Measurements from ENCODE around the gene COQ8B. TPM values are rescaled to one million over a fixed set of nuclear protein-coding genes. Genes with fewer than 3 reads are reported as not detected.
"Not testable (repeated sequence)": the region's sequence is repeated elsewhere in the genome, so short reads cannot be mapped to it uniquely, and the experiment has no call there.

The COQ8B gene
- total RNA-seq, 2 donors from 2014 or later, result 23.3 to 26.6 TPM

DNA sequence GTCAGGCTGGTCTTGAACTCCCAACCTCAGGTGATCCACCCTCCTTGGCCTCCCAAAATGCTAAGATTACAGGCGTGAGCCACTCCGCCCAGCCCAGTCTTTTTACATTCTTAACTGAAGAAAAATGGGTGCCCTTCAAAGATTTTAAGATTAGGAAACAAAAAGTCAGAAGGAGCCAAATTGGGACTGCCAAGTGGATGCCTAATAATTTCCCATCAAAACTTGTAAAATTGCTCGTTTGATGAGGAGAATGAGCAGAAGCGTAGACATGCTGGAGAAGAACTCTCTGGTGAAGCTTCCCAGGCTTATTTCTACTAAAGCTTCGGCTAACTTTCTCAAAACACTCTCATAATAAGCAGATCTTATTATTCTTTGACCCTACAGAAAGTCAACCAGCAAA lies 57.6 kb downstream of the COQ8B start:
- H3K27ac ChIP-seq, result no peak overlapping the region
- H3K9me3 ChIP-seq, result no peaks in the 10 kb centered on the region
- H3K36me3 ChIP-seq, result no peaks in the 10 kb centered on the region
- no peak overlapping the region for H3K4me3 ChIP-seq
- TF ChIP-seq, protein P1, sequence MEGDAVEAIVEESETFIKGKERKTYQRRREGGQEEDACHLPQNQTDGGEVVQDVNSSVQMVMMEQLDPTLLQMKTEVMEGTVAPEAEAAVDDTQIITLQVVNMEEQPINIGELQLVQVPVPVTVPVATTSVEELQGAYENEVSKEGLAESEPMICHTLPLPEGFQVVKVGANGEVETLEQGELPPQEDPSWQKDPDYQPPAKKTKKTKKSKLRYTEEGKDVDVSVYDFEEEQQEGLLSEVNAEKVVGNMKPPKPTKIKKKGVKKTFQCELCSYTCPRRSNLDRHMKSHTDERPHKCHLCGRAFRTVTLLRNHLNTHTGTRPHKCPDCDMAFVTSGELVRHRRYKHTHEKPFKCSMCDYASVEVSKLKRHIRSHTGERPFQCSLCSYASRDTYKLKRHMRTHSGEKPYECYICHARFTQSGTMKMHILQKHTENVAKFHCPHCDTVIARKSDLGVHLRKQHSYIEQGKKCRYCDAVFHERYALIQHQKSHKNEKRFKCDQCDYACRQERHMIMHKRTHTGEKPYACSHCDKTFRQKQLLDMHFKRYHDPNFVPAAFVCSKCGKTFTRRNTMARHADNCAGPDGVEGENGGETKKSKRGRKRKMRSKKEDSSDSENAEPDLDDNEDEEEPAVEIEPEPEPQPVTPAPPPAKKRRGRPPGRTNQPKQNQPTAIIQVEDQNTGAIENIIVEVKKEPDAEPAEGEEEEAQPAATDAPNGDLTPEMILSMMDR (IDR thresholded peaks at IDR 0.05), result no peak
- DNase-seq (ENCODE audit: low spot score), result no peak
- H3K27me3 ChIP-seq, result no peaks in the 10 kb centered on the region
- H3K4me1 ChIP-seq, result peaks cover 0 to 13% of the 10 kb centered on the region in 2 donors

- DNase-seq (ENCODE audit: low spot score), result no peak
- no peaks in the 10 kb centered on the region for H3K9me3 ChIP-seq
- TF ChIP-seq, protein P1 (IDR thresholded peaks at IDR 0.05), result no peak
- H3K4me1 ChIP-seq, result peaks cover 0 to 4% of the 10 kb centered on the region in 2 donors
- no peak overlapping the region for H3K4me3 ChIP-seq
- H3K27ac ChIP-seq, result no peak overlapping the region
- no peaks in the 10 kb centered on the region for H3K27me3 ChIP-seq
- no peaks in the 10 kb centered on the region for H3K36me3 ChIP-seq
Measured at GRCh38 chr19:40658031-40658430, 58.7 kb downstream of the COQ8B start.

DNA sequence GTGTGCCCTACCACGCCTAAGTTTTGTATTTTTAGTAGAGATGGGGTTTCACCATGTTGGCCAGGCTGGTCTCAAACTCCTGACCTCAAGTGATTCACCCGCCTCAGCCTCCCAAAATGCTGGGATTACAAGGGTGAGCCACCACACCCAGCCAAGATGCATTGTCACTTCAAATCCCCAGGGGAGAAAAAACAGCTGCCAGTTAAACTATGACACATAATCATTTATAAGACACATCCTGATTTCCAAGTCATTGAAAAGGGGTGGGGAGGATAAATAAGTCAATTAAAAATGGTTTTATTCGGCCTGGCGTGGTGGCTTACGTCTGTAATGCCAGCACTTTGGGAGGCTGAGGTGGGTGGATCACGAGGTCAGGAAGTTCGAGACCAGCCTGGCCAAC lies 61.0 kb downstream of the COQ8B start:
- not testable (repeated sequence) for H3K27ac ChIP-seq

GRCh38 chr19:40652303-40652702 lies 64.4 kb downstream of the COQ8B start:
- H3K27me3 ChIP-seq; H3K36me3 ChIP-seq; H3K9me3 ChIP-seq; H3K4me3 ChIP-seq; DNase-seq (ENCODE audit: low spot score): not testable (repeated sequence)
- Histone ChIP-seq H3K4me1 (peaks cover 0 to 17% of the 10 kb centered on the region in 2 donors), H3K27ac (peak overlapping the region; percentile 0 to 31)

More for the DNA sequence above, 61.0 kb downstream of the COQ8B start:
- H3K36me3 ChIP-seq; H3K27me3 ChIP-seq; H3K4me3 ChIP-seq; DNase-seq (ENCODE audit: low spot score); H3K9me3 ChIP-seq: not testable (repeated sequence)
- H3K4me1 ChIP-seq, result peaks cover 0 to 14% of the 10 kb centered on the region in 2 donors

DNA sequence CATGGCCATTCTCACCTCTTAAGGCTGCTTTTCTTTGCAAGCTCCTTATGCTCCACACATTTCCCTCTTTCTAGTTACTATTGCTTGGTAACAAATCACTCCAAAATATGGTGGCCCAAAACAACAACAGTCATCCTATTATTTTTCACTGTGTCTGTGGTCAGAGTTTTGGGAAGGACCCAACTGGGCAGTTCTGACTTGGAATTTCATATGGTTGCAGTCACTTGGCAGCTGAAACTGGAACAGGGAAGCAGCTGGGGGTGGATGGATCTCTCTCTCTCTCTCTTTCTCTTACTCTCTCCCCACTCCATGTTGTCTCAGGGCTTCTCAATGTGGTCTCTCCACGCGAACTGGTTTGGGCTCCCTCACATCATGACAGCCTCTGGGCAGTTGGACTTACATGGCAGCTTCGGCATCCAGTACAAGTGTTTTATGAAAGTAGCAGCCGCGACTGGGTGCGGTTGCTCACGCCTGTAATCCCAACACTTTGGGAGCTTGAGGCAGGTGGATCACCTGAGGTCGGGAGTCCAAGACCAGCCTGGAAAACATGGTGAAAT lies 65.9 kb downstream of the COQ8B start:
- Histone ChIP-seq H3K36me3 (no peaks in the 10 kb centered on the region), H3K4me1 (peaks cover 0 to 22% of the 10 kb centered on the region in 2 donors), H3K27me3 (no peaks in the 10 kb centered on the region), H3K4me3 (no peak overlapping the region), H3K9me3 (no peaks in the 10 kb centered on the region), H3K27ac (peak overlapping the region; percentile 26 to 31)
- TF ChIP-seq, protein P1 (IDR thresholded peaks at IDR 0.05), result no peak
- DNase-seq (ENCODE audit: low spot score), result peak; percentile 80

DNA sequence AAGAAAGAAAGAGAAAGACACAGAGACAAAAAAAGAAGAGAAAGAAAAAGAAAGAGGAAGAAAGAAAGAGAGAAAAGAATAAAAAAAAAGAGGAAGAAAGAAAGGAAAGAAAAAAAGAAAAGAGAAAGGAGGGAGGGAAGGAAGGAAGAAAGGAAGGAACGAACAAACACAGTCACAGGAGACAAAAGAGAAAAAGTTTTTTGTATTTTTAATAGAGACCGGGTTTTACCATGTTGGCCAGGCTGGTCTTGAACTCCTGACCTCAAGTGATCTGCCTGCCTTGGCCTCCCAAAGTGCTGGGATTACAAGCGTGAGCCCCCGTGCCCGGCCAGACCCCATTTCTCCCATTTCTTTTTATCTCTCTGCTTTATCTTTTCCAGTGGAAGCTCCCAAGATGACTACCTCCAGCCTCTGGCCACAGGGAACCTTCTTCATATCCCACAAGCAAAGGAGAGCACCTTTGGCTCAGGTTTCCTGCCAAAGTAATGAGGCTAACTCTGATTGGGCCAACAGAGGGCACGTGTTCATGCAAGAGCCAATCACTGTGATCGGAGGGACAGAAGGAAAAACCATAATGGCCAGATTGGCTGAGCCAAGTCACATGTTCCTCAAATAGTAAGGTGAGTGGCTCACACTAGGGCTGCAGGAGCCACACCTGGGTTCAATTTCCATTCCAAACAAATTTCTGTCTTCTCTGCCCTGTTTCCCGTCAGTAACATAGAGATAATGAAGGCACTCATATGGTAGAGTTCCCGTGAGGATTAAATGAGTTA lies 66.6 kb downstream of the COQ8B start:
- peaks cover 0 to 26% of the 10 kb centered on the region in 2 donors for H3K4me1 ChIP-seq
- peak overlapping the region; percentile 2 to 31 for H3K27ac ChIP-seq
- not testable (repeated sequence) for H3K4me3 ChIP-seq; H3K27me3 ChIP-seq; H3K9me3 ChIP-seq; DNase-seq (ENCODE audit: low spot score); H3K36me3 ChIP-seq

DNA sequence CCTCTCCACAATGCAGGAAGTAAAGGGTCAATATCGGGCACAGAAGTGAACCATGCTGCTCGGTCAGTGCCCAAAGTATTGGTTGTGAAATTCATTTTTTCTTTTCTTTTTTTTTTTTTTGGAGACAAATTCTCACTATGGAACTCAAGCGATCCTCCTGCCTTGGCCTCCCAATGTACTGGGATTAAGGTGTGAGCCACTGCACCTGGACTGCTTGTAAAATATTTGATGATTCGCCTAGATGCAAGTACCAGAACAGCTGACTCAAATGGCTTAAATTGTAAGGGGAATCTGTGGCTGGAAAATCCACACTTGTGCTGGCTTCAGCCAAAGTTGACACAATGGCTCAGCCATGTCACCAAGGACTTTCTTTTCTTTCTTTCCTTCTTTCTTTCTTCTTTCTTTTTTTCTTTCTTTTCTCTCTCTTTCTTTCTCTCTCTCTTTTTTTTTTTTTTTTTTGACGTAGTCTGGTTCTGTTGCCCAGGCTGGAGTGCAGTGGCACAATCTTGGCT lies 69.9 kb downstream of the COQ8B start:
- TF ChIP-seq, protein P1 (IDR thresholded peaks at IDR 0.05), result no peak
- Histone ChIP-seq H3K9me3 (no peaks in the 10 kb centered on the region), H3K27ac (peak overlapping the region; percentile 82 to 85), H3K36me3 (no peaks in the 10 kb centered on the region), H3K27me3 (no peaks in the 10 kb centered on the region), H3K4me3 (no peak overlapping the region), H3K4me1 (peaks cover 0 to 24% of the 10 kb centered on the region in 2 donors)
- DNase-seq (ENCODE audit: low spot score), result no peak
